MM.1S (cell line): ENCODE results near the gene MAP2.

Experiments
- DNase-seq: peaks from one replicate; pipeline ENCODE4 v3.0.0-alpha.2; 2015
- H2AFZ ChIP-seq: fragments of 300-600 bp; sonication (generic); 2 replicates; pipeline ENCODE4 v1.6.0; 2016; ENCODE audit warnings: antibody characterized with exemption, low read length
- H3F3A ChIP-seq: fragments of 300-600 bp; sonication (generic); 2 replicates; pipeline ENCODE4 v1.6.1; 2016; ENCODE audit warnings: mild to moderate bottlenecking, antibody characterized with exemption, low read length, moderate library complexity, mixed read lengths; ENCODE audit not compliant: insufficient read depth
- H3K27ac ChIP-seq: fragments of 300-600 bp; sonication (generic); 2 replicates; pipeline ENCODE4 v1.5.1; 2016; ENCODE audit warnings: mild to moderate bottlenecking, low read length
- H3K27me3 ChIP-seq: fragments of 300-600 bp; sonication (generic); replicated peaks from 2 replicates; pipeline ENCODE4 v1.6.0; 2016; ENCODE audit warnings: low read length; ENCODE audit not compliant: insufficient read depth
- H3K36me3 ChIP-seq: fragments of 300-600 bp; sonication (generic); replicated peaks from 2 replicates; pipeline ENCODE4 v1.6.1; 2016; ENCODE audit warnings: mild to moderate bottlenecking, low read length, mixed read lengths; ENCODE audit not compliant: insufficient read depth
- H3K4me1 ChIP-seq: fragments of 300-600 bp; sonication (generic); 2 replicates; pipeline ENCODE4 v1.6.1; 2016; ENCODE audit warnings: low read length, mixed read lengths
- H3K4me2 ChIP-seq: fragments of 300-600 bp; sonication (generic); 2 replicates; pipeline ENCODE4 v1.6.0; 2016; ENCODE audit warnings: low read depth, low read length
- H3K4me3 ChIP-seq: fragments of 300-600 bp; sonication (generic); 2 replicates; pipeline ENCODE4 v1.5.1; 2016; ENCODE audit warnings: low read length, mixed read lengths
- H3K79me2 ChIP-seq: fragments of 300-600 bp; sonication (generic); 2 replicates; pipeline ENCODE4 v1.6.1; 2016; ENCODE audit warnings: mixed run types, low read length, mixed read lengths
- H3K9ac ChIP-seq: fragments of 300-600 bp; sonication (generic); 2 replicates; pipeline ENCODE4 v1.6.1; 2016; ENCODE audit warnings: low read length, mixed read lengths
- H3K9me2 ChIP-seq: fragments of 300-600 bp; sonication (generic); replicated peaks from 2 replicates; pipeline ENCODE4 v1.6.1; 2016; ENCODE audit warnings: mild to moderate bottlenecking, low read length, mixed read lengths; ENCODE audit not compliant: insufficient read depth
- H3K9me3 ChIP-seq: fragments of 300-600 bp; sonication (generic); replicated peaks from 2 replicates; pipeline ENCODE4 v1.6.1; 2016; ENCODE audit warnings: mild to moderate bottlenecking, low read length, mixed read lengths; ENCODE audit not compliant: insufficient read depth
- H4K20me1 ChIP-seq: fragments of 300-600 bp; sonication (generic); 2 replicates; pipeline ENCODE4 v1.6.1; 2016; ENCODE audit warnings: mild to moderate bottlenecking, low read length, moderate library complexity, mixed read lengths; ENCODE audit not compliant: insufficient read depth
- EZH2 ChIP-seq: fragments of 300-600 bp; sonication (generic); optimal IDR thresholded peaks from 2 replicates; pipeline ENCODE3; 2017; ENCODE audit warnings: low read depth, mild to moderate bottlenecking, antibody characterized with exemption, low read length, mixed read lengths
- EZH2phosphoT487 ChIP-seq: fragments of 300-600 bp; sonication (generic); IDR thresholded peaks from 2 replicates; pipeline ENCODE4 v1.6.1; 2018; ENCODE audit warnings: antibody characterized with exemption, low read length
- TF ChIP-seq, protein P1 (sequence below): fragments of 300-600 bp; sonication (generic); IDR thresholded peaks from 2 replicates; pipeline ENCODE4 v1.5.1; 2016; ENCODE audit warnings: antibody characterized with exemption, low read length, mixed read lengths

MAP2 gene

DNA sequence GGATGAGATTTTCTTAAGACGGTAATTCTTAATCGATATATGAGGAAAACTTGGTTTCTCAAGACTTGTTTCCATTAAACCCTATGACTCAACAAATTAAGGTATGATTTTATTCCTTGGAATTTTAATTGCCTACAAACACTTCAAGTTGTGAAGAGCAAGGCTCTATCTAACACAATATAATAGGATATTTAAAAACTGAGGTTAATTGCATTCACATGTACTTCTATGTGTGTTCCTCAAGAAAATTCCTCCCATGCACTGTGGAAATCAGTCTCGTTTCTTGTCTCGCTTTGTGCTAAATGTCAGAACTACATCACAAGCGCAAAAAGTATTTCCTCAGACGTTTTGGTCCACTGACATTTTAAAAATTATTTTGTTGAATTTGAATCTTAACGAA, 238.2 kb downstream of the MAP2 start:
- H3K4me3 ChIP-seq: no peak overlapping the region
- H3K4me1 ChIP-seq: no peaks in the 10 kb centered on the region
- TF ChIP-seq EZH2 (no peak), EZH2phosphoT487 (no peak)
- TF ChIP-seq, protein P1, sequence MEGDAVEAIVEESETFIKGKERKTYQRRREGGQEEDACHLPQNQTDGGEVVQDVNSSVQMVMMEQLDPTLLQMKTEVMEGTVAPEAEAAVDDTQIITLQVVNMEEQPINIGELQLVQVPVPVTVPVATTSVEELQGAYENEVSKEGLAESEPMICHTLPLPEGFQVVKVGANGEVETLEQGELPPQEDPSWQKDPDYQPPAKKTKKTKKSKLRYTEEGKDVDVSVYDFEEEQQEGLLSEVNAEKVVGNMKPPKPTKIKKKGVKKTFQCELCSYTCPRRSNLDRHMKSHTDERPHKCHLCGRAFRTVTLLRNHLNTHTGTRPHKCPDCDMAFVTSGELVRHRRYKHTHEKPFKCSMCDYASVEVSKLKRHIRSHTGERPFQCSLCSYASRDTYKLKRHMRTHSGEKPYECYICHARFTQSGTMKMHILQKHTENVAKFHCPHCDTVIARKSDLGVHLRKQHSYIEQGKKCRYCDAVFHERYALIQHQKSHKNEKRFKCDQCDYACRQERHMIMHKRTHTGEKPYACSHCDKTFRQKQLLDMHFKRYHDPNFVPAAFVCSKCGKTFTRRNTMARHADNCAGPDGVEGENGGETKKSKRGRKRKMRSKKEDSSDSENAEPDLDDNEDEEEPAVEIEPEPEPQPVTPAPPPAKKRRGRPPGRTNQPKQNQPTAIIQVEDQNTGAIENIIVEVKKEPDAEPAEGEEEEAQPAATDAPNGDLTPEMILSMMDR: no peak
- no peak for DNase-seq
- no peak overlapping the region for H3K4me2 ChIP-seq
- H4K20me1 ChIP-seq: no peaks in the 10 kb centered on the region
- H3K36me3 ChIP-seq: no peaks in the 10 kb centered on the region
- no peaks in the 10 kb centered on the region for H3K9me3 ChIP-seq
- no peak overlapping the region for H2AFZ ChIP-seq
- no peak overlapping the region for H3K27ac ChIP-seq
- no peaks in the 10 kb centered on the region for H3K27me3 ChIP-seq
- no peaks in the 10 kb centered on the region for H3K9me2 ChIP-seq
- H3K79me2 ChIP-seq: no peaks in the 10 kb centered on the region
- no peaks in the 10 kb centered on the region for H3F3A ChIP-seq
- no peak overlapping the region for H3K9ac ChIP-seq

DNA sequence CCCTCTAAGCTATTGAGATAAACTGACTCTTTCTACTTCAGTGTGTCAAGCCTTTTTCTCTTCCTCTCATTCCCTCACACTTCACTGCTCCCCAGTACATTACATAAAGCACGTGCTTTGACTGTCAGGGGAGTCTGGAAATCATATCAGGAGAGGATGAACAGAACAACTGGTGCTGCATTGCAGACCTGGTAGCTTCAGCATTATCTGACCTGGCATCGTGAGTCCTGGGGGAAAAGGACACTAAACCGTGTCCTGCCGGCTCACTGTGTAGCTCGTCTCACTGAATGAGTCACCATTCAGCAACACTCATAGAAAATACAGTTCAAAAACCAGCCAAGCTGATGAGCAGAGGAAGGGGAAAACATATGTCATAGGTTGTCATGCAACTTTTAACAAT, 239.3 kb downstream of the MAP2 start:
- no peaks in the 10 kb centered on the region for H3K9me2 ChIP-seq
- H2AFZ ChIP-seq: no peak overlapping the region
- no peak overlapping the region for H3K27ac ChIP-seq

DNA sequence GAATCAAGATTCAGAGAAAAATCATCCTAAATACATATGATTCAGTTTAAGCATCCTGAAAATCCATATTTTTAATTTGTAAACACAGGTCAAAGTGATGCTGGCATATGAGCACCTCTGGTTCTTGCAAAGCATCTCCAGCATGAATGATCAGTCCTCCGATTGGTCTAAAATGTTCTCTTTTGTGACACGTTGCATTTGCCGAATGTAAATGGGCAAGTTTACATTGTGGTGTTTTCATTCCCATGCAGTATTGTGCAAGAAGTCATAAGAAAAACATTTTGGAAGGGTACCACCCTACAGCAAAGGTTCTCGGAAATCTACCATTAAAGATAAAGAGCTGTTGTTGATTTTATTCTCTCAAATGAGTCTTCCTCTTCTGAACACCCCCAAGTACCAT, 239.8 kb downstream of the MAP2 start:
- H3K4me1 ChIP-seq: no peaks in the 10 kb centered on the region
- H3K36me3 ChIP-seq: no peaks in the 10 kb centered on the region
- no peaks in the 10 kb centered on the region for H3F3A ChIP-seq
- H3K9ac ChIP-seq: no peak overlapping the region
- no peaks in the 10 kb centered on the region for H4K20me1 ChIP-seq
- H2AFZ ChIP-seq: no peak overlapping the region
- no peaks in the 10 kb centered on the region for H3K9me2 ChIP-seq
- H3K9me3 ChIP-seq: no peaks in the 10 kb centered on the region
- DNase-seq: no peak
- no peaks in the 10 kb centered on the region for H3K27me3 ChIP-seq
- no peak overlapping the region for H3K27ac ChIP-seq
- H3K4me3 ChIP-seq: no peak overlapping the region
- H3K79me2 ChIP-seq: no peaks in the 10 kb centered on the region
- no peak overlapping the region for H3K4me2 ChIP-seq
- TF ChIP-seq EZH2phosphoT487: no peak
- TF ChIP-seq, protein P1: no peak
- no peak for TF ChIP-seq EZH2

More for the DNA sequence above, 239.3 kb downstream of the MAP2 start:
- no peaks in the 10 kb centered on the region for H3K9me3 ChIP-seq
- H3K4me2 ChIP-seq: no peak overlapping the region
- TF ChIP-seq, protein P1: no peak
- H3K36me3 ChIP-seq: no peaks in the 10 kb centered on the region
- no peaks in the 10 kb centered on the region for H3K27me3 ChIP-seq
- no peak overlapping the region for H3K4me3 ChIP-seq
- no peaks in the 10 kb centered on the region for H3F3A ChIP-seq
- H3K4me1 ChIP-seq: no peaks in the 10 kb centered on the region
- no peak for DNase-seq
- no peaks in the 10 kb centered on the region for H4K20me1 ChIP-seq
- no peaks in the 10 kb centered on the region for H3K79me2 ChIP-seq
- H3K9ac ChIP-seq: no peak overlapping the region

DNA sequence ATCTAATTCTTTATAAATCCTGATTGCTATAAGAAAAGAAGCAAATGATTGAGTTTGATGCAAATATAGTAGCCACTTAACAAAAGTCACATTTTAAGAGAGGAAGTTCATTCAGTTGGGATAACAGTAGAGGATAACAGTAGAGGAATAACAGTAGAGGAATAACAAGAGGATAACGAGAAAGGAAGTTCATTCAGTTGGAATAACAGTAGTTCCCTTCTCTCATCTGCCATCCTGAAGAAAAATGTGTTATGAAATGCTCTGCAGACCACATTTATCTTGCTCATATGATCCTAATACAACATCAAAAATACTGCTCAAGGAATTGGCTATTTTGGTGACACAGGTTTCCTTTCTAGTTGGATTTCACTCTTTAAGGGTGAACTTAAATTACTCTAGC, 242.4 kb downstream of the MAP2 start:
- H3K9ac ChIP-seq: no peak overlapping the region
- H2AFZ ChIP-seq: no peak overlapping the region
- DNase-seq: no peak
- no peaks in the 10 kb centered on the region for H3K9me3 ChIP-seq
- H3K4me3 ChIP-seq: no peak overlapping the region
- TF ChIP-seq, protein P1: no peak
- TF ChIP-seq EZH2phosphoT487: no peak
- no peak for TF ChIP-seq EZH2
- H3K79me2 ChIP-seq: no peaks in the 10 kb centered on the region
- H3K36me3 ChIP-seq: no peaks in the 10 kb centered on the region
- H3K27ac ChIP-seq: no peak overlapping the region
- H3K4me2 ChIP-seq: no peak overlapping the region
- H3K9me2 ChIP-seq: no peaks in the 10 kb centered on the region
- no peaks in the 10 kb centered on the region for H3F3A ChIP-seq
- no peaks in the 10 kb centered on the region for H3K4me1 ChIP-seq
- H4K20me1 ChIP-seq: no peaks in the 10 kb centered on the region
- H3K27me3 ChIP-seq: no peaks in the 10 kb centered on the region
